Activated CD4-positive, alpha-beta T cell treated with anti-CD3 and anti-CD28 coated beads, Interleukin-2, amount 10 ng/mL, durations not matched to agents 7 days and 5 days (primary cell): ENCODE measurements around the gene TEX13C. TPM values are rescaled to one million over a fixed set of nuclear protein-coding genes. Genes with fewer than 3 reads are reported as not detected.

Experiments
- CTCF ChIA-PET: fragments of 350-600 bp; sonication (Branson Sonifier 250); formaldehyde crosslinking; loops from one replicate; lab custom pipeline; 2021; ENCODE audit warnings: antibody characterized with exemption; lab: Charles Lee
- POLR2A ChIA-PET: fragments of 350-600 bp; sonication (Branson Sonifier 250); formaldehyde crosslinking; loops from one replicate; lab custom pipeline; 2021; ENCODE audit warnings: antibody characterized with exemption; lab: Charles Lee
- DNase-seq: peaks from one replicate; pipeline ENCODE4 v3.0.0-alpha.2; 2020
- H3K27ac Mint-ChIP-seq: one replicate; pipeline ENCODE4 v1.8.0; 2021; ENCODE audit warnings: mild to moderate bottlenecking, moderate library complexity, mixed read lengths
- H3K27me3 Mint-ChIP-seq: one replicate; pipeline ENCODE4 v1.8.0; 2021; ENCODE audit warnings: mixed read lengths
- H3K36me3 Mint-ChIP-seq: one replicate; pipeline ENCODE4 v1.8.0; 2021; ENCODE audit warnings: low read depth, mixed read lengths
- H3K4me1 Mint-ChIP-seq: one replicate; pipeline ENCODE4 v1.8.0; 2021; ENCODE audit warnings: mixed read lengths
- H3K4me3 Mint-ChIP-seq: one replicate; pipeline ENCODE4 v1.8.0; 2021; ENCODE audit warnings: mild to moderate bottlenecking, moderate library complexity, mixed read lengths
- H3K9me3 Mint-ChIP-seq: one replicate; pipeline ENCODE4 v1.8.0; 2021; ENCODE audit warnings: mixed read lengths
- total RNA-seq, 2 experiments: library from RNA; stranded (reverse); gene quantifications; one replicate each; pipeline ENCODE4 v1.2.3, GENCODE V29; 2021

TEX13C gene
- total RNA-seq, 2 experiments from 2014 or later: not detected

DNA sequence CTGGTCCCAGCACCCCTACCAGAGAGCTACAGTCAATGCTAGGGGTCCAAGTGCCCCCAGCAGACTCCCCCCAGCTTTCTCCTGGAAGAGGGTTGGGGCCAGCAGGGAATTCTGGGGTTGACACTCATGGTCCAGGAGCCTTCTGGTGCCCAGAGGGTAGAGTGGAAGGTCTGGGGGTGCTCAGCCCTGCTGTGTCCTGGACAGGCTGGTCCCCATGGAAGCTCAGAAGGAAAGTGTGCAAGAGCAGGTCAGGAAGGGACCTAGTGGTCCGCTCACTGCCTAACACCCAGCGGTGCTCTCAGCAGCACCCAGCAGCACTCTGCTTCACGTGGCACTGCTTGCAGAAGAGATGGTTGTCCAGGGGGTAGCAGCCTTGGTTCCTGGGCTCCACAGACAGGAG is 6.9 kb downstream of the TEX13C start:
- H3K4me3 Mint-ChIP-seq: no peak overlapping the region
- H3K27me3 Mint-ChIP-seq: no peaks in the 10 kb centered on the region
- H3K36me3 Mint-ChIP-seq: no peaks in the 10 kb centered on the region
- CTCF ChIA-PET: no interaction called here
- DNase-seq: no peak
- no peak overlapping the region for H3K27ac Mint-ChIP-seq
- POLR2A ChIA-PET: no interaction called here
- no peaks in the 10 kb centered on the region for H3K4me1 Mint-ChIP-seq
- no peaks in the 10 kb centered on the region for H3K9me3 Mint-ChIP-seq

DNA sequence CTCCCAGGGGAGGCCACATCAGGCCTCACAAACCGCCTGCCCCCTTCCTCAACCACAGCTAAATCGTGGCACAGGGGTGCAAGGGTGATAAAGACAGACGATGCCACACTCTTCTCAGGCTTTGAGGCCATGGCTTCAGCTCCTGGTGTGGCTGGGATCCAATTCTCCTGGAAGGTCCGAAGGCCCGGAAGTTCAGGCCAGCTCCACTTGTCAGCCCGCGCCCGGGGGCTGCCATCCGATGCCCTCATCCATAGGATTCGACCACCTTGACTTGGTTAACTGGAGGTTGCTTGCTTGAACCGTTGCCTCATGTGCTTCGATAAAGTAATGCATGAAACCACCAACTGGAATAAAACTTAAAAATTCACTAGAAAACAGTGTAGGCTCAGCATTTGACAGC is 8.2 kb downstream of the TEX13C start:
- no peak overlapping the region for H3K4me3 Mint-ChIP-seq
- no peak for DNase-seq
- H3K27me3 Mint-ChIP-seq: no peaks in the 10 kb centered on the region
- POLR2A ChIA-PET: no interaction called here
- H3K4me1 Mint-ChIP-seq: no peaks in the 10 kb centered on the region
- H3K36me3 Mint-ChIP-seq: no peaks in the 10 kb centered on the region
- CTCF ChIA-PET: no interaction called here
- no peaks in the 10 kb centered on the region for H3K9me3 Mint-ChIP-seq
- no peak overlapping the region for H3K27ac Mint-ChIP-seq

DNA sequence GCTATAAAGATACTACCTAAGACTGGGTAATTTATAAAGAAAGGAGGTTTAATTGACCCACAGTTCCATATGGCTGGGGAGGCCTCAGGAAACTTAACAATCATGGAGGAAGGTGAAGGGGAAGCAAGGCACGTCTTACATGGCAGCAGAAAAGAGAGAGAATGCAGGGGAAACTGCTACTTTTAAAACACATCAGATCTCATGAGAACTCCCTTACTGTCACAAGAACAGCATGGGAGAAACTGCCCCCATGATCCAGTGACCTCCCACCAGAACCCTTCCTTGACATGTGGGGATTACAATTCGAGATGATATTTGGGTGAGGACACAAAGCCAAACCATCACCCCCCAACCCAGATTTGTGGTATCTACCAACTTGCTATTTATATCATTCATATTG is 13.9 kb downstream of the TEX13C start:
- CTCF ChIA-PET: no interaction called here
- H3K27me3 Mint-ChIP-seq: no peaks in the 10 kb centered on the region

DNA sequence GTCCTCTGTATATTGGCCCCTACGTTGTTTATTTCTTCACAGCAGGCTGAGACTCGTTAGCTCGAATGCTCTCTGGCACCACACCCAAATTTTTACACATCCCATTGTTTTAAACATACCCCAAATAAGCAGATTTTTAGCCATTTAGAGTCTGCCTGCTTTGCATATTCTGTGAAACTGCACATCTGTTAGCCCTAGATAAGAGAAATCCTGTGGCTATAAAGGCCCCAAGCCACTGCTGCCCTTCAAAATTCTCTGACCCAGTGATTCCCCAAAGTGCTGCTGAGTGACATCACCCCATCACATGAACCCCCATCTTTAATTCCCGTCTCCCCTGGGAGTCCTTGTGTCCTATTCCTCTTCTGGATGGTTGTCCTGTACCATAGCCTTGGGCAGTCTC is 20.8 kb downstream of the TEX13C start:
- ChIA-PET CTCF (no interaction called here), POLR2A (no interaction called here)
- Mint-ChIP-seq H3K27ac (no peak overlapping the region), H3K9me3 (no peaks in the 10 kb centered on the region), H3K4me1 (no peaks in the 10 kb centered on the region), H3K27me3 (peaks cover 1% of the 10 kb centered on the region), H3K36me3 (no peaks in the 10 kb centered on the region), H3K4me3 (no peak overlapping the region)
- DNase-seq: no peak

More for the DNA sequence above, 13.9 kb downstream of the TEX13C start:
- Mint-ChIP-seq H3K4me1 (no peaks in the 10 kb centered on the region), H3K36me3 (no peaks in the 10 kb centered on the region), H3K9me3 (no peaks in the 10 kb centered on the region), H3K27ac (no peak overlapping the region), H3K4me3 (no peak overlapping the region)
- POLR2A ChIA-PET: no interaction called here
- DNase-seq: no peak

DNA sequence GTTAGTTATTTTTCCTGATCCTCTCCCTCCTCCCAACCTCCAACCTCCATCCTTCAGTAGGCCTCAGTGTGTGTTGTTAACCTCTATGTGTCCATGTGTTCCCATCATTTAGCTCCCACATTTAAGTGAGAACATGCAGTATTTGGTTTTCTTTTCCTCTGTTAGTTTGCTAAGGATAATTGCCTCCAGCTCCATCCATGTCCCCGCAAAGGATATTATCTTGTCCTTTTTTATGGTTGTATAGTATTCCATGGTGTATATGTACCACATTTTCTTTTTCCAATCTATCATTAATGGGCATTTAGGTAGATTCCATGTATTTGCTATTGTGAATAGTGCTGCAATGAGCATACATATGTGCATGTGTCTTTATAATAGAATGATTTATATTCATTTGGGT is 54.5 kb downstream of the TEX13C start:
- Mint-ChIP-seq H3K9me3 (no peaks in the 10 kb centered on the region), H3K36me3 (no peaks in the 10 kb centered on the region), H3K27me3 (no peaks in the 10 kb centered on the region), H3K4me3 (no peak overlapping the region), H3K4me1 (no peaks in the 10 kb centered on the region), H3K27ac (no peak overlapping the region)
- CTCF ChIA-PET: no interaction called here
- DNase-seq: no peak
- POLR2A ChIA-PET: no interaction called here
